Measurements from ENCODE around the gene CPLX1.

CPLX1 gene

DNA sequence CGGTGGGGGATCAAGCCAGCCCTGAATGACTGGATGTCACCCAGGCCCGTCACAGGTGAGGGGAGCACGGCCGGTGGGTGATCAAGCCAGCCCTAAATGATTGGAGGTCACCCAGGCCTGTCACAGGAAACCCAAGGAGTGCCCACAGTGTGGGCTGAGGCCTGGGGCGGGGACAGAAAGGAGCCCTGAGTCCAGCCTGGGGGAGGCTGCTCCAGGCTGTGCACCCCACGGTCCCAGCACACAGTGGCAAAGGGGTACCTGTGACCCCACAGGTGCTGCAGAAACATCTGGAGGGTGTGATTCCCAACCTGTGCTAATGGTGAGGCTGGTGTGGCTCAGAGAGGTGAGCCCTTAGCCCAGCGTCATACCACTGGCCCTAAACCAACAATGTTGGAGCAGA, 6.2 kb upstream of the CPLX1 start:
- no peak overlapping the region for H3K4me2 ChIP-seq
- H3K27ac ChIP-seq = no peak overlapping the region
- H3K4me3 ChIP-seq (IDR thresholded peaks at IDR 0.05; ENCODE audit: insufficient read depth, low read depth, low read length) = no peak overlapping the region
- H3K79me2 ChIP-seq (ENCODE audit: insufficient read depth, low read depth) = no peaks in the 10 kb centered on the region
- no peaks in the 10 kb centered on the region for H4K20me1 ChIP-seq (ENCODE audit: insufficient read depth)
- H3K9ac ChIP-seq = no peak overlapping the region
- no peak overlapping the region for H2AFZ ChIP-seq (ENCODE audit: low read depth)
- H3K36me3 ChIP-seq (ENCODE audit: insufficient read depth) = no peaks in the 10 kb centered on the region
- H3K4me1 ChIP-seq (ENCODE audit: low read depth, poor library complexity, severe bottlenecking) = no peaks in the 10 kb centered on the region
- TF ChIP-seq, protein P1, sequence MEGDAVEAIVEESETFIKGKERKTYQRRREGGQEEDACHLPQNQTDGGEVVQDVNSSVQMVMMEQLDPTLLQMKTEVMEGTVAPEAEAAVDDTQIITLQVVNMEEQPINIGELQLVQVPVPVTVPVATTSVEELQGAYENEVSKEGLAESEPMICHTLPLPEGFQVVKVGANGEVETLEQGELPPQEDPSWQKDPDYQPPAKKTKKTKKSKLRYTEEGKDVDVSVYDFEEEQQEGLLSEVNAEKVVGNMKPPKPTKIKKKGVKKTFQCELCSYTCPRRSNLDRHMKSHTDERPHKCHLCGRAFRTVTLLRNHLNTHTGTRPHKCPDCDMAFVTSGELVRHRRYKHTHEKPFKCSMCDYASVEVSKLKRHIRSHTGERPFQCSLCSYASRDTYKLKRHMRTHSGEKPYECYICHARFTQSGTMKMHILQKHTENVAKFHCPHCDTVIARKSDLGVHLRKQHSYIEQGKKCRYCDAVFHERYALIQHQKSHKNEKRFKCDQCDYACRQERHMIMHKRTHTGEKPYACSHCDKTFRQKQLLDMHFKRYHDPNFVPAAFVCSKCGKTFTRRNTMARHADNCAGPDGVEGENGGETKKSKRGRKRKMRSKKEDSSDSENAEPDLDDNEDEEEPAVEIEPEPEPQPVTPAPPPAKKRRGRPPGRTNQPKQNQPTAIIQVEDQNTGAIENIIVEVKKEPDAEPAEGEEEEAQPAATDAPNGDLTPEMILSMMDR (conservative IDR thresholded peaks at IDR 0.05; ENCODE audit: low read depth, low read length) = no peak
- H3K27me3 ChIP-seq (ENCODE audit: insufficient read depth, low read depth) = no peaks in the 10 kb centered on the region

DNA sequence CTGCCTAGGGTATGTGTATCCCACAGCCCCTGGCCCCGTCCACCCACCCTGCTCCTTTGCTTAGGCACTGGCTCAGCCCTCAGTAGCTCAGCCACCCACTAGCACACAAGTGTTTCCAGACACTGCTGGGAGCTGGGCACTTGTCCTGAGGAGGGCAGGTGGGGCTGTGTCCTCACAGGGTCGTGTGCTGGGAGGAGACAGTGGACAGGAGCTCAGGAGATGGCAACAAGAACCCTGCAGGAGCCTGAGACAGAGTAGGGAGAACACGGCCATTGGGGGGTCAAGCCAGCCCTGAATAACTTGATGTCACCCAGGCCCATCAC, 5.5 kb upstream of the CPLX1 start:
- Histone ChIP-seq H3K27ac (no peak overlapping the region), H3K27me3 (ENCODE audit: insufficient read depth, low read depth) (no peaks in the 10 kb centered on the region)

DNA sequence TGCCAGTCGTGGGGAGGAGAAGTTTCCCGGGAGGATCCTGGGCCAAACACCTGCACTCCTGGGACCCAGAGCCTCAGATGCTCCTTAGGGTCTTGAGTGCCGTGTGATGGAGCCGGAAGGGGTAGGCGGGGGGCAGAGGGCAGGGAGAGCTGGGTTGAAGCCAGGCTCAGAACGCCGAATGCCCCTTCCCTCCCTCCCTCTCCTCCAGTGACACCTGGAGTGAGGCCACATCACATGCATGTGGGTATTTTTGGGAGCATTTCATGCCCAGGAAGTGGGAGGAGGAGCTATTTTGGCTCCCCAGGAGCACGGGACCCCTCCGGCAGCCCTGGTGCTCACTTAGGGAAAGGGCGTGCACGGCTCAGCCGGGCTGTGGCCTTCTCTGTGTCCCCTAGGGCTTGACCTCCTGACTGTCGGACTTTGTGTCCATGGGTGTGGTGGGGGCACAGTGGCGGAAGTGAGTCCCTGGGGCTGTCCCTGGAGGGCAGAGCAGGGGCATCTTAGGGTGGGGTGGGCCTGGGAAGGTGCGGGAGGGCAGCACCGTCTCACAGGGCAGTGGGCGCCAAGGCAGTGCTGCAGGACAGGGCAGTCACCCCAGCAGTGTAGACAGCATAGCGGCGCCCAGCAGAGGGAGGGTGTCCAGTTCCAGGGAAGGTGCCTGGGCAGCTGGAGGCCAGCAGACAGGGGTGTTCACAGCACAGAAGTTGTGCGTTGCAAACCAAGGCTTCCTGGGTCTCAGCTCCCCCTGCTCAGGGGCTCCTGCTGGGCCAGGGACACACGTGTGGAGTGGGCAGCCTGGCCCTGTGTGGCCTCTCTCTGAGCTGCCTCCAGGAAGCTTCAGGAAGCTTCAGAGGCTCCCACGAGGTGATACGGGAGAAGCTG, 4.9 kb upstream of the CPLX1 start:
- TF ChIP-seq, protein P1 (conservative IDR thresholded peaks at IDR 0.05; ENCODE audit: low read depth, low read length) = no peak
- Histone ChIP-seq H3K9ac (no peak overlapping the region), H3K36me3 (ENCODE audit: insufficient read depth) (no peaks in the 10 kb centered on the region), H3K4me2 (no peak overlapping the region), H2AFZ (ENCODE audit: low read depth) (no peak overlapping the region), H3K4me3 (IDR thresholded peaks at IDR 0.05; ENCODE audit: insufficient read depth, low read depth, low read length) (no peak overlapping the region), H3K4me1 (ENCODE audit: low read depth, poor library complexity, severe bottlenecking) (no peaks in the 10 kb centered on the region), H4K20me1 (ENCODE audit: insufficient read depth) (no peaks in the 10 kb centered on the region), H3K27ac (no peak overlapping the region), H3K79me2 (ENCODE audit: insufficient read depth, low read depth) (no peaks in the 10 kb centered on the region), H3K27me3 (ENCODE audit: insufficient read depth, low read depth) (no peaks in the 10 kb centered on the region)

More for the DNA sequence above, 5.5 kb upstream of the CPLX1 start:
- no peak overlapping the region for H2AFZ ChIP-seq (ENCODE audit: low read depth)
- H3K4me3 ChIP-seq (IDR thresholded peaks at IDR 0.05; ENCODE audit: insufficient read depth, low read depth, low read length) = no peak overlapping the region
- no peaks in the 10 kb centered on the region for H3K79me2 ChIP-seq (ENCODE audit: insufficient read depth, low read depth)
- no peak overlapping the region for H3K4me2 ChIP-seq
- no peak overlapping the region for H3K9ac ChIP-seq
- TF ChIP-seq, protein P1 (conservative IDR thresholded peaks at IDR 0.05; ENCODE audit: low read depth, low read length) = no peak
- H3K4me1 ChIP-seq (ENCODE audit: low read depth, poor library complexity, severe bottlenecking) = no peaks in the 10 kb centered on the region
- no peaks in the 10 kb centered on the region for H3K36me3 ChIP-seq (ENCODE audit: insufficient read depth)
- no peaks in the 10 kb centered on the region for H4K20me1 ChIP-seq (ENCODE audit: insufficient read depth)

DNA sequence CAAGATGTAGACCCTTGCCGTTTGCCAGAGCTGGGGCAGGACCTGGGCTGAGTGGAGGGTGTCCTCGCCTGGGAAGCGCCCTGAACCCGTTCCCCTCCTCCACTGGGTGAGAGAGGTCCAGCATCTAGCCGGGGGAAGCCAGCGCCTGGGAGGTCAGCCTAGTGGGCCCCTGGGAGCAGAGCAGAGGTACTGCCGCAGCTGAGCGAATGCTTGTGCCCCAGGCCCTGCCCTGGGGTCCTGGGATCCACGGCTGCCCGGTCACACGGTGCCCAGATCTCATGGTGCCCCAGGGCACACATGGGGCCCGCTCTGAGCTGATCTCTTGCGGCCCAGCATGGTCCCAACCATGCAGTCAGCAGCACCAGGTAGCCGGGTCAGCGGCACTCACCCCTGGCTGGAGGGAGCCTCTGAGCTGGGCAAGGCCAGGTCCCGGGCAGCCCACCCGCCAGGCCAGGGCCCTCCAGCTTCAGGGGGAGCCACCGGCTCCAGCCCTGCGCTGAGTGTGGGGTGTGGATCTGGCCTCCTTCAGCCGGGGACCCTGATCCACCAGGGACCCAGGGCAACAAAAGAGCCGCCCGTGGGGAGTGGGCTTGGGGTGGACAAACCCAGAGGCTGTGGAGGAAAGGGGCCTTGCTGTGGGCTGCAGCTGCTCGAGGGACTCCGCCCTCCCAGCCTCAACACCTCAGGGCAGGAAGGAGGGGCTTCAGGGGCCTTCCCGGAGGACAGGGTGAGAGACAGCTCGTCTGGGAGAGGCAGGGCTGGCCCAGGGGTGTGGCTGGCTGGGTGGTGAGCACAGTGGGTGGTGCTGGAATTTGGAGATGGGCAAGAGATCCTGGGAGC, 4.1 kb upstream of the CPLX1 start:
- Histone ChIP-seq H3K4me3 (IDR thresholded peaks at IDR 0.05; ENCODE audit: insufficient read depth, low read depth, low read length) (no peak overlapping the region), H3K36me3 (ENCODE audit: insufficient read depth) (no peaks in the 10 kb centered on the region), H3K27me3 (ENCODE audit: insufficient read depth, low read depth) (no peaks in the 10 kb centered on the region), H3K27ac (no peak overlapping the region), H3K9ac (no peak overlapping the region), H2AFZ (ENCODE audit: low read depth) (no peak overlapping the region), H3K79me2 (ENCODE audit: insufficient read depth, low read depth) (no peaks in the 10 kb centered on the region), H4K20me1 (ENCODE audit: insufficient read depth) (no peaks in the 10 kb centered on the region), H3K4me1 (ENCODE audit: low read depth, poor library complexity, severe bottlenecking) (no peaks in the 10 kb centered on the region), H3K4me2 (no peak overlapping the region)
- TF ChIP-seq, protein P1 (conservative IDR thresholded peaks at IDR 0.05; ENCODE audit: low read depth, low read length) = no peak
